GM19035 (cell line): Measurements from ENCODE around the gene CYP2W1.
"Not testable (repeated sequence)": the region's sequence is repeated elsewhere in the genome, so short reads cannot be mapped to it uniquely, and the experiment has no call there.

Experiments
- ATAC-seq: cut with Tn5 transposase; IDR thresholded peaks from one replicate; pipeline ENCODE4 v1.9.1; 2021; ENCODE audit not compliant: unreplicated experiment

Gene CYP2W1

DNA sequence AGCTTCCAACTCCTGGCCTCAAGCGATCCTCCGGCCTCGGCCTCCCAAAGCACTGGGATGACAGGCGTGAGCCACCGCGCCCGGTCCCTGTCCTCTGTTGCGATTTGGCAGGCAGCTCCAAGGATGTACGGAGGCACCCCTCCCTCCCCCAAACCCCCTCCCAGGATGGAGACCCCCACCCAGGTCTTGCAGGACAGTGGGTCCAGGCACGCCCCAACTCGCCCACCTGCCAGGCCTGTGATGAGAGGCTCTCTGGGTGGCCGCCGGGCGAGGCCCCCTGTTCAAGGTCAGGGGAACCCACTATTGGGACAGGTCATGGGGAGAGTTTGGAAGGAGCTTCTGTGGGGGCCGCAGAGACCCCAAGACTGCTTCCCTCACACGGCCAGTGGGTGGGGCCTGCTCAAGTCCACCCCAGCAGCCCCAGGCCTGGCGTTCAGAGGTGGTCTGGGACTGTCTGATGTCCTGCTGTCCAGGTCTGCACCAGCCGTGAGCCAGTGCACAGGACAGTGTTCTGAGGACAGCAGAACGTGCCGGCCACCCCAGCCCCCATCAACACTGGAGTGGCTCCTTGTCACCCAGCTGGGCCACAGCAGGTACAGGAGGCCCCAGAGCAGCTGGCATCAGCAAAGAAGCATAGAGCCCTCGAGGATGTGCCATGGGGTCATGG, 31.0 kb upstream of the CYP2W1 start:
- no peak for ATAC-seq

DNA sequence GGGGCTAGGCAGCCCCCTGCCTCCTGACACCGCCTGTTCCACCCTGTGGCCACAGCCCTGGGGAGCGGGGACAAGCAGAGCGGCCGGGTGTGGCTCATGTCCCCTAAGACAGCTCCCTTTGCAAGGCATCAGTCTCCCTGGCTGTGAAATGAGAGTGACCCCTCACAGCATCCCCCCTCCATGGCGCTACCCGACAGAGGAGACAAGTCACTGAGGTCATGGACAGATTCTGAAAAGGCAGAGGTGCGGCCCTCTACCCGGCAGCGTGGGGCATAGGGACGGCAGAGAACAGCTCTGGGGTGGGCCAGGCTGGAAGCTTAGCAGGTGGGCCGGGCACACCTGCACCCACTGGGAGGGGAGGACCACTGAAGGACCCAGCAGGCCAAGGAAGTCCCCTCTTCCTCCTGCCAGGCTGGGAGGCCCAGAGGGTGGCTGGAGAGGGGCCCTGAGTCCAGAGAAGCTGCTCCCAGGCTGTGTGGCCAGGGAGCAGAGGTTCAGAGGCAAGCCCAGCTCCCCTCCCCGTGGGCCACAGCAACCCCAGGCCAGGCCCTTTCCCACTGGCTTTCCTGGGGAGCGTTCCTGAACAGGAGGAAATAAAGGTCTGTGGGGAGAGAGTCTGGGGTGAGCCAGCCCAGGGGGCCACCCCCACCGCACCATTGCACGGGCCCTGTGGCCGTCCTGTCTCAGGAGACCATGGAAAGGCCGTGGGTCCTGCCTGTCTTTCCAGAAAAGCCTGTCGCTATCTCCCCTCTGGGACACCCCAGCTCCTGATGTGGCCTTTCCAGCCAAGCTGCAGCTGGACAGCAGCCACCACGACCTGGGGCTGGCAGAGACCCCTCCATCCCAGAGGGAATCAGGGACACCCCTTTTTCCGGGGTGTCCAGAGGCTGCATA, 30.2 kb upstream of the CYP2W1 start:
- ATAC-seq, result no peak

DNA sequence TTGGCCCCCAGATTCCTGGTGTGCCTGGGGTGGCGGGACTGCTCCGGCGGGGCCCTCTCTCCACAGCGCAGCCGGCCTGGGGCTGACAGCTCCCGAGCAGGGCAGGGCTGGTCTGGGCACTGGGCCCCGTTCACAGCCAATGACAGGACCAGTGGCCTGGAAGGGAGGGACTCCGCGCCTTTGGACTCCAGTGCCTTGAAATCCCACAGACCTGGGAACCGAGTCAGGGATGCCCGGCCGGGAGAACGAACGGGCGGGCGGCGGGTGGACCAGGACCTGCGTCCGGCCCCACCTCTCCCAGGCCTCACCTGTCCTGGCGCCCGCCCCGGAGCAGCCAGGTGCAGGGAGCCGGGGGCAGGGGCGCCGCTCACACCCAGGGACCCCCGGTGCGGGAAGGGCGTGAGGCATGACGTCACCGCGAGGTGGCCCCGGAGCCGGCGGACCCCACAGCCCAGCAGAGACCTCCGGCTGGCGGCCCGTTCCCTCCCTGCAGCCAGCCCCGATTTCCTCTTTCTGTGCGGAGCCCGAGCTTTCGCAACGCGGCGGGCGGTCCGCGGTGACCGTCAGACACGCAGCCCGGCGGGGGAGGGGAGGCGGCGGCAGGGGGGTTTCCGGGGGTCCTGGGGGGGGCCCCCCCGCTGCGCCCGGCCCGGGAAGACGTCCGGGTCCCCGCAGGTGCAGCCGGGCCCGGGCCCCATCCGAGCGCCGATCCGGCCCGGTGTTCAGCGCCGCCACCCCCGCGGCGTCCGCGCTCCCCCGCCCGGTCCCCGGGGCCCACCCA, 29.2 kb upstream of the CYP2W1 start:
- no peak for ATAC-seq

DNA sequence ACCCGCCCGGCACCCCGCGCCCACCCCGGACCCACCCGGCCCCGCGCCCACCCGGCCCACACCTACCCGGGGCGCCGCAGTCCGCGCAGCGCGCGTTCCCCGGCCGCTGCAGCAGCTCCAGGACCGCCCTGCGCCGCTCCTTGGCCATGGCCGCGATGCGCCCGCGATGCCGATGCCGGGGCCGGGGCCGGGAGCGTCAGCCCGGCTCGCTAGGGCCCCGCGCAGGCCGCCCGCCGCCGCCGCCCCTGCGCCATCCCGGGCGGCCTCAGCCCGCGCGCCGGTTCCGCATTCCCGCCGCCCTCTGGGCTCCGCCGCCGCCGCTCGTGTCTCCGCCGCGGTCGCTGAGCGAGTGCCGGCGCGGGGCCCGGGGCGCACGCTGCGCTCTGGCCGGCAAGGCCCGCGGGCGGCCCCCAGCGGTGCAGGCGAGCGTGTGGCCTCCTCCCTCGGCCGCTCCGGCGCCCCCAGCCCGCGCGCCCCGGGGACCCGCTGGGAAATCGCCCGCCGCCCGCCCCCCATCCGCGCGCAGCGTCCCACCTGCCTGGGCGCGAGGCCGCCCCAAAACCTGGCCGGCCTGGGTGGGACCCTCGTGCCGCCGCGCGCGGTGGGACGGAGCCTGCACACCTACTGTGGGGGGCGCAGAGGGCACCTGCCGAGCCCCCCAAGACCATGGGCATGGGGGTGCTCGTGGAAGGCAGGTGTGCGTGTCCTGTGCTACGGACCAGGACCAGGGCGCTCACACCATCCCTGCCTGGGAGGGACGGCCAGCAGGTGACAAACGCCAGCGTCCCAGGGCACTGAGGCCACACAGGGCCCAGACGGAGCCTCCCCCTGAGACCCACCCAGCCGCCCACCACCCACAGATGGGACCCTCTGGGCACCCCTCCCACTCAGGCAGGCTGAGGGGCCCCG, 28.4 kb upstream of the CYP2W1 start, which contains the start of gene ADAP1:
Gene ADAP1 (minus strand): TSS at position 351 of the 909 bp plus-strand sequence. CDS start 203 bp downstream, at position 148.
- ATAC-seq, result no peak

DNA sequence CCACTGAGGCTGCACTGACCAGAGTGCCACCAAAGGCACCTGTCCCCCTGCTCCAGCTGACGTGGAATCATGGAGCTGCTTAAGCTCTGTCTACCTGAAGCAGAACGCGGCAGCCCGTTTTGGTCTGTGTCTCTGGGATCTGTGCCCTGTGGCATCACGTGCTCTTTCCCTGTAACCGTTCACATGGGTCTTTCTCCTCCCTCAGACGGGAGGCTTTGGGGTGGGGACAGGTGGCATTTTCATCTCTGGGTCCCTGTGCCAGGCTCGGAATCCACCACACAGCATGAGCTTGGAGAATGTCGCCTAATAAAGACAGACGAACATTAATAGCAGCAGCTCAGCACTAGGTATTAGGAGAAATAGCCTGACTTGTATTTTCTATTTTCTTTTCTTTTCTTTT, 26.9 kb upstream of the CYP2W1 start:
- no peak for ATAC-seq

DNA sequence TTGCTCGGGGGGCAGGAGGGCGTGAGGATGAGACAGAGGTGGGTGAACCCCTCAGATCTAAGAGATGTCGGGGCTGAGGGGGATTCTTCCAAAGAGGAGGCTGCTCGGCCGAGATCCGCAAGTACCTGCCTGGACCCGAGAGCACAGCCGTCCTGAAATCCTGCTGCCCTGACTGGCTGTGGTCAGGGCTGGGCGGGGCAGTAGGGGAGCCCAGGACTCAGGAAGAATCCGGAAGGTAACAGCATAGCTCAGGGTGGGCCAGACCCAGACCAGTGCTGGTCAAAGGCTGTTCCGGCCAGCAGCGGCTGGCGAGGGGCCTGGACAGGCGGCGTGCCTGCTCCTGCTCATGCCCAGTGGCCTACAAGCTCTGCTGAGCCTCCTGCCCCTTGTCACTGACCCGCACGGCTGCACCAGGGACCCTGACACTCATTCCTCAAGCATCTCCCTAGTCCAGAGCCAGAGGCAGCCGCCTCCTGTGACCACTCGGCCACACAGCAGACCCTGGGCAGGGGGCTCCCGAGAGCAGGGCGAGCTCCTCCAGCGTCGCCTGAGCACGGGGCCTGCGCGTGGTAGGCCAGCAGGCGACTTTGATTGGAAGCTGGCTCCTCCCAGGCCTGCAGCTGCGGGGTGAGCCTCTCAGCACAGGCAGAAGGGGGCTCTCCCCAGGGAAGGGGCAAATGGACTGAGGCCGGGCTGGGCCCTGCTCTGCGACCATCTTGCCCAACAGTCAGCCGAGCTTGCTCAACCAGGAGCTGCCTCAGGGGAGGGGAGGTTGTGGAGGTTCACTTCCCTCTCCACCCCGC, 25.4 kb upstream of the CYP2W1 start:
- ATAC-seq, result no peak

DNA sequence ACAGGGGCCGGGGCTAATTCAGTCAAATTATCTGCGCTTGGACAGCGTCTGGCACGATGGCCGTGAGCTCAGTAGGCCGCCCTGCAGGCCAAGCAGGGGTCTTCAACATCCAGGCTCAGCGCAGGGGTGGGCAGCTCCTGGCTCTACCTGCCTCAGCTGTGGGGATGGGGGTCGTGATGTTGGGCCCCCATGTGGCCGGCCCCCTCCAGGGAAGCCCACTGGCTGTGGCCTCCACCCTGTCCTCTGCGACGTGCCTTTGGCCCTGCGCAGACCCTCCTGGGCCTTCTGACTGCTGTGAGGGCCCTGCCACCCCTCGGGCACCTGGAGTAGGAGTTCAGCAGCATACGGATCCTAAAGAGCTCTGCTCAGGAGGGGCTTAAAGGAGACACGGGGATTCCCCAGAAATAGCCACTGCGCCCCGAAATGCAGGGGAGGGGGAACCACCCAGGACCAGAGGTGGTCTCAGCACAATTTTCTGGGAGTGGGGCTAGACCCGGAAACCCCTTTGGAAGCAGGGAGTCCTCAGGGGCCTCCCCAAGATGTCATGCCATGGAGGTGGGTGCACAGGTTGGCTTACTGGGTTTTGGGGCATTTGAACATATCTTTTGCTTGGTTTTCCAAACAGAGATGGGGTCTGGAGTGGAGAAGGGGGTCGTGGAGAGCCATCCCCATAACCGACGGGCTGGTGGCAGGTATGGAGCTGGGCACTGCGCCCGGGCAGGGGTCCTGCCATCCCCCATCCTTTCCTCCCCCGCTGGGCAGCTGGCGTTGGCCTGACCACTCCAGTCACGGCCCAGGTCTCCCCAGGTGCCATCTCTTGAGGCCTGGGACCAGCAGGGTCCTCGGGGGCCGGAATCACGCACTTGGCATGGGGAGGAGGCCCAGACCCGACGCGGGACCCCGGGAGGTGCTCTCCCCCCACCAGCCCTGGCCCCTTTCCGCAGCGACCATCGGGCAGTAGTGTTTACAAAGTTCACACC, 24.5 kb upstream of the CYP2W1 start:
- ATAC-seq, result no peak

DNA sequence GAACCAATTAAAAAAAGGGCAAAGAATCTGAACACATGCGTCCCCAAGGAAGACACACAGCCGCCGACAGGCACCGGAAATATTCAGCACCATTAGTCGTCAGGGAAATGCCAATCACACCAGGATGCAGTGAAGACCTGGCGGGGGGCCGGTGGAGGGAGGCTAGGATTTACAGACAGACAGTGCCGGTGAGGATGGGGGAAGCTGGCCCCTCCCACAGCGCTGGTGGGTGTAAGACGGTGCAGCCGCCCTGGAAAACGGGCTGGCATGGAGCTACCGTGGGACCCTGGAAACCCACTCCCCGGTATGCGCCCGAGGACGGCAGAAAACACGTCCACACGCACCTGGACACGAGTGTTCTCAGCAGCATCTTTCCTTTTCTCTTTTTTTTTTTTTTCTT, 23.7 kb upstream of the CYP2W1 start:
- ATAC-seq, result no peak

DNA sequence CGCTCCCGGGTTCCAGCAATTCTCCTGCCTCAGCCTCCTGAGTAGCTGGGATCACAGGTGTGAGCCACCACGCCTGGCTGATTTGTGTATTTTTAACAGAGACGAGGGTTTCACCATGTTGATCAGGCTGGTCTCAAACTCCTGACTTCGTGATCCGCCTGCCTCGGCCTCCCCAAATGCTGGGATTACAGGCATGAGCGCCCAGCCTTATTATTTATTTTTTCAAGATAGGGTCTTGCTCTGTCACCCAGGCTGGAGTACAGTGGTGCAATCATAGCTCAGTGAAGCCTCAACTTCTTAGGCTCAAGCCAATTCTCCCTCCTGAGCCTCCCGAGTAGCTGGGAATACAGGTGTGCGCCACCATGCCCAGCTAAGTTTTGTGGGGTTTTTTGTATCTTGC, 23.2 kb upstream of the CYP2W1 start:
- not testable (repeated sequence) for ATAC-seq

DNA sequence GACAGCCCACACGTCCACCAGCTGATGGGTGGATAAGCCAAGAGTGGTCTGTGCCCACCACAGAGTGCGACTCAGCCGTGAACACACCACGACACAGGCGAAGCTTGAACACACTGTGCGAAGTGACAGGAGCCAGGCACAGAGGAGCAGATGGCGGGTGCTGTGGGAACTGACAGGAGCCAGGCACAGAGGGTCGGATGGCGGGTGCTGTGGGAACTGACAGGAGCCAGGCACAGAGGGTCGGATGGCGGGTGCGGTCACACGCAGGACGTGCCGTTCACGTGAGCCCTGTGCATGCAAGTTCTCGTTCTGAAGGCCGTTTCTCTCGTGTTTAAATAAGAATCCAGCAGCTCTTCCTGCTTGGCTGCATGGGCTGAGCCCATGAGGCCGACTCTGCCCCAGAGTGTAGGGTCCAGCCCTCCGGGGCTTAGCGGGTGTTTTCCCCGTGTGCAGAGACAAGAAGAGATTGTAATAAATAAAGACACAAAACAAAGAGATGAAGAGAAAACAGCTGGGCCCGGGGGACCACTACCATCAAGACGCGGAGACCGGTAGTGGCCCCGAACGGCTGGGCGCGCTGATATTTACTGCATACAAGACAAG, 22.6 kb upstream of the CYP2W1 start:
- ATAC-seq, result no peak

DNA sequence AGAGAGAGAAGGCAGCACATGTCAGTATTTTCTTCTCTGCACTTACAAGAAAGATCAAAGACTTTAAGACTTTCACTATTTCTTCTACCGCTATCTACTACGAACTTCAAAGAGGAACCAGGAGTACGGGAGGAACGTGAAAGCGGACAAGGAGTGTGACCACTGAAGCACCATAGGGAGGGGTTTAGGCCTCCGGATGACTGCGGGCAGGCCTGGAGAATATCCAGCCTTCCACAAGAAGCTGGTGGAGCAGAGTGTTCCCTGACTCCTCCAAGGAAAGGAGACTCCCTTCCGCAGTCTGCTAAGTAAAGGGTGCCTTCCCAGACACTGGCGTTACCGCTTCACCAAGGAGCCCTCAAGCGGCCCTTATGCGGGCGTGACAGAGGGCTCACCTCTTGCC, 22.0 kb upstream of the CYP2W1 start:
- ATAC-seq, result not testable (repeated sequence)

DNA sequence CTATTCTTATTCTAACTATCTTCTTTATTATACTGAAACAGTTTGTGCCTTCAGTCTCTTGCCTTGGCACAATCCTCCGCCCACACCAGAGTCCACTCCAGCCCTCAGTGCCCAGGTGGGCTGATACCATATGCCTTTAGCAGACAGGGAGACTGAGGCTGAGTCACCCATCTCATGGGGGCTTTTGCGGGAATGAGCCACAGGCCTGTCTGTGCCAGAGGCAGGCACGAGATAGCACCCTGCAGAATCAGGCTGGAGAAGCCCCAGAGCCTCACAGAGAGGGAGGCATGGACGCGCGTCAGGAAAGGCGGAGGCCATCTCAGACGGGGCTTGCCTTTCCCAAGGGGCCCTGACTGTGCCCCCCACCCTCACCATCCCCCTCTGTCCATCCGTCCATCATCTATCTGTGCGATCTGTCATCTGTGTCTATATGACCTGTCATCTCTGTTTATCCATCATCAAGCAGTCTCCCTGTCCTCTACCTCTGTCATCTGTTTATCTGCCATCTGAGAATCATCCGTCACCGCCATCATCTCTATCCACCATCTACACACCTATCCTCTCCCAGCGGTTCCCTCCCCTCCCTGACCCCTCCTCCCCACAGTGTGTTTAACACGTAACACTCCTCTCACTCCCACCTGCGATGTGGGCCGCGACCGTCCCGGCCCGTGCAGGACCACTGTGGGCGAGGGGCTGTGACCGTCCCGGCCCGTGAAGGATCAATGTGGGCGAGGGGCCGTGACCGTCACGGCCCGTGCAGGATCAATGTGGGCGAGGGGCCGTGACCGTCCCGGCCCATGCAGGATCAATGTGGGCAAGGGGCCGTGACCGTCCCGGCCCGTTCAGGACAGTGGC, 21.2 kb upstream of the CYP2W1 start:
- no peak for ATAC-seq

DNA sequence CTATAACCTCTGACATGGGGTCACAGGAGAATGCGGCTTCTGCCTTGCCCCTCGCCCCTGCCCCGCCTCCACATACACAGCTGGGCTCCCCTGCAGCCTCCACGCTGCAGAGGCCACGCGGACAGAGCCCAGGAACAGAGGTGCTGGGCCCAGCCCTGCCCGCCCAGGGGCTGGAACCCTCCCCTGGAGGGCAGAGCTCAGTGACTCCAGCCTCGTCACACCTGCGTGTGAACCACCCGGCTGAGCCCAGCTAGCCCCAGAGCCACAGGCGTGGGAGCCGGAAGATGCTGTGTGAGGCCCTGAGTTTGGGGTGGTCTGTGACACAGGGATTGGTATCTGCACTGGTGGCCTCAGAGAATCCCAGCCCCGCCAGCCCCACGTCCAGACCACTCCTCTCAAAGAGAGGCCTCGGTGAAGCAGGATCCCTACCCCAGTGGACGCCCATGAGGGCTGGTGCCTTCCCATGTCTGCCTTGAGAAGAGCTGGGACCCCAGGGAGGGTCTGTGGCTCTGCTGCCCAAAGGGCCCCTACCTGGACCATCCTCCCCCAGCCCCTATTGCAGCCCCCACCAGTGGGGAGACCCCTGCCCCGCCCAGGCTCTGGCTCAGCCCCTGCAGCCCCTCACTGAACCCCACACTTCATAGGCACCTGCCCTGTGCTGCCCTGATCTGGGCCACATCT, 20.4 kb upstream of the CYP2W1 start:
- ATAC-seq, result no peak

DNA sequence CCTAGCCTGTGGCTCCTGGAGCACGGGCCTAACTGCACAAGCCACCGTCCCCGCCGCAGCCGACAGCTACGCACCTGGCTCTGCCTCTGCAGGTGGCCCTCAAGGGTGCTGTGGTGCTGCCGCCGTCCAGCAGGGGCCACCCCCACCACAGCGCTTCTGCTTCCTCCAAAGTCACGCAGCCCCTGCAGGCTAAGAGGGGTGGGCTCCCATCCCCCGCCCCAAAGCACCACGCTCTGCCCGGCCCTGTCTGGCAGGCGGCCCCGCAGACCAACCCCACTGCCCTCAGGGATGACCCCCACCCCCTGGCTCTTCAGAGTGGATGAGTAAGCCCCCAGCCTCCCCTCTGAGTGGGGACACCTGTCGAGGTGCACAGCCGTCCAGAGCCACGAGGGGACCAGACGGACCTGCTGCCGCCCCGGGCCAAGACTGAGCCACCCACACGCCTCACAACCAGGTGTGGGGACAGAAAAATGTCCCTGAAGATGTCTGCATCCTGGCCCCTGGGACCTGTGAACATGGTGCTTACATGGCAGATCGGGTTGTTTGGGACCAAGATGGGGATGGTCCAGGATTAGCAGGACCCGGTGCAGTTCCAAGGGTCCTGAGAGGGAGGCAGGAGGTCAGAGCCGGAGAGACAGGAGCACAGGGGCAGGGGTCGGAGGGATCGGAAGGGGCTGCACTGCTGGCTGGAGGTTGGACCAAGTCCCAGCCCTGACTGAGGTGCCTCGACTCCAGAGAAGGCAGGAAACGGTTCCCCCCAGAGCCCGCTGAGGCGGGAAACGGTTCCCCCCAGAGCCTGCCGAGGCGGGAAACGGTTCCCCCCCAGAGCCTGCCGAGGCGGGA, 19.5 kb upstream of the CYP2W1 start:
- ATAC-seq, result no peak

DNA sequence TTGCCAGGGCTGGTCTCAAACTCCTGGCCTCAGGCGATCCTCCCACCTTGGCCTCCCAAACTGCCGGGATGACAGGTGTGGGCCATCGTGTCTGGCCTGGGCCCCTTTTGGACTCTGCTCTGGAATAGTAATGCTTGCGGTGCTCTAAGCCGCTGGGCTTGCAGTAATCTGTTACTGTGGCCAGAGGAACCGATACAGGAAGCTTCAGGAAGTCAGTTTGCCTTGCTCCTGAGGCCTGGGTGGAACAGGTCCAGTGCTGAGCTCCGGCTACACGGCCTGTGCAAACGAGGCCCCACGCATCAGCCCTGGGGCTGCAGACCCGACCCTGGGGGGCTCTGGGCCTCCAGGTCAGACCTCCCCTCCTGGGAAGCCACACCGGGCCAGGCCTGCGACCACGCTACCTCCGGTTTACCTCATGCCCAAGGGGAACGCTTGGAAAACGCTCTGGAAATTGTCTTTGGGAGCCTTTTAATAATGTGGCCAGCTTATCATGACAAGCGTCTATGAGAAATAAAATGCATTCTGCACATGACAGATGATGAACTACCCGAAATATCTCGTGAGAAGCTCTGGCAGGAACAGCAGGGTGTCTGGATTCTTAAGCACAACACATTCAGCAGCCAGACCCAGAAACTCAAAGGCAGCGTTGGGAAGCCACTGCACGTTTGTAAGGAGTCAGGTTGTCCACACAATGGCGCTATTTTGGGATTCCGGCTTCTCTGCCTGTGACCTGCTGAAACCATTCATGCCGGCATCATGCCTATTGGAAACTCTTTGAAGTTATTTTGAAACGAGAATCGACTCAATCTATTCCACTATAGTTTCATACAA, 18.4 kb upstream of the CYP2W1 start:
- no peak for ATAC-seq
